HepG2 (cell line): ENCODE measurements around the gene KCNMB4. TPM values are rescaled to one million over a fixed set of nuclear protein-coding genes. Genes with fewer than 3 reads are reported as not detected.

Experiments
- ATAC-seq: fragments of 200-7000 bp; cut with Tn5 transposase; 3 replicates; pipeline ENCODE4 v1.9.1; 2020; ENCODE audit warnings: mild to moderate bottlenecking, moderate library complexity
- BruUV-seq: library from RNA; stranded (reverse); fragments of 400-500 nt; replicated peaks from 2 replicates; lab custom pipeline; 2021; lab: Mats Ljungman, UMichigan
- CTCF ChIA-PET: fragments of 300-600 bp; formaldehyde crosslinking; extraction: SDS; loops from one replicate; lab custom pipeline; 2021; ENCODE audit warnings: low total read pairs, inconsistent platforms, low intra/inter-chr PET ratio; lab: Yijun Ruan, JAX
- POLR2A ChIA-PET: fragments of 350-600 bp; sonication (Branson Sonifier 250); formaldehyde crosslinking; loops from one replicate; lab custom pipeline; 2020; ENCODE audit warnings: antibody characterized with exemption, inconsistent platforms; lab: Yijun Ruan, JAX
- DNase-seq: peaks from one replicate; pipeline ENCODE4 v3.0.0-alpha.2; 2015; ENCODE audit warnings: low spot score
- FAIRE-seq: peaks from 3 replicates; lab custom pipeline; 2011; peaks lifted over from hg19 to GRCh38; lab: Jason Lieb, UNC
- H2AFZ ChIP-seq: one replicate; pipeline ENCODE4 v1.6.1; 2011; ENCODE audit warnings: low read length, inconsistent platforms
- H3K27ac ChIP-seq: fragments of 300-600 bp; 3 replicates; pipeline ENCODE4 v1.8.0; 2011; ENCODE audit warnings: mixed run types, mild to moderate bottlenecking, mixed read lengths, low read length, inconsistent platforms; ENCODE audit not compliant: insufficient read depth; ENCODE audit errors: extremely low read length
- H3K27me3 ChIP-seq, 2 experiments: fragments of 200-600 bp in 1 of 2; 2 replicates in 1 of 2; 3 replicates in 1 of 2; pipeline versions ENCODE4 v1.6.0 to v1.8.0; 2011; ENCODE audit warnings: low read length in 2 of 2, mild to moderate bottlenecking in 2 of 2, moderate library complexity in 2 of 2, inconsistent platforms in 1 of 2; ENCODE audit not compliant: insufficient read depth in 2 of 2, control insufficient read depth in 1 of 2
- H3K36me3 ChIP-seq, 2 experiments: fragments of 200-600 bp in 1 of 2; replicated peaks in 1 of 2; 2 replicates in 1 of 2; 3 replicates in 1 of 2; pipeline versions ENCODE4 v1.5.1 to v1.8.0; 2011; ENCODE audit warnings: low read length in 2 of 2, inconsistent platforms in 1 of 2; ENCODE audit not compliant: insufficient read depth in 2 of 2, control insufficient read depth in 1 of 2
- H3K4me1 ChIP-seq: 2 replicates; pipeline ENCODE4 v1.5.1; 2012; ENCODE audit warnings: low read length, inconsistent platforms; ENCODE audit not compliant: insufficient read depth
- H3K4me2 ChIP-seq: 2 replicates; pipeline ENCODE4 v1.6.0; 2011; ENCODE audit warnings: low read depth, low read length, inconsistent platforms
- H3K4me3 ChIP-seq, 3 experiments: fragments of 200-600 bp in 1 of 3; sonication (generic), shearing (Covaris generic) in 1 of 3; replicated peaks in 1 of 3; 2 replicates each; pipeline ENCODE4 v1.5.1; 2011 to 2016; ENCODE audit warnings: low read length in 3 of 3, inconsistent platforms in 2 of 3, low read depth in 2 of 3, mild to moderate bottlenecking in 2 of 3, control low read depth in 1 of 3, mixed read lengths in 1 of 3; ENCODE audit not compliant: insufficient read depth in 1 of 3
- H3K79me2 ChIP-seq: one replicate; pipeline ENCODE4 v1.6.1; 2011; ENCODE audit warnings: low read length, inconsistent platforms; ENCODE audit not compliant: insufficient read depth
- H3K9ac ChIP-seq: 2 replicates; pipeline ENCODE4 v1.6.0; 2011; ENCODE audit warnings: mild to moderate bottlenecking, low read depth, low read length, inconsistent platforms; ENCODE audit not compliant: insufficient read depth
- H3K9me3 ChIP-seq: 2 replicates; pipeline ENCODE4 v1.5.1; 2012; ENCODE audit warnings: mild to moderate bottlenecking, low read length
- H4K20me1 ChIP-seq: 2 replicates; pipeline ENCODE4 v1.6.0; 2011; ENCODE audit warnings: inconsistent platforms, mild to moderate bottlenecking, low read length, moderate library complexity; ENCODE audit not compliant: insufficient read depth
- ATM ChIP-seq: fragments of 450-650 bp; IDR thresholded peaks from 2 replicates; pipeline ENCODE4 v1.7.1; 2017; ENCODE audit warnings: mild to moderate bottlenecking, borderline replicate concordance
- CAMTA2 ChIP-seq: sonication (generic); formaldehyde crosslinking; IDR thresholded peaks from 2 replicates; pipeline ENCODE4 v1.4.0; 2020; ENCODE audit warnings: mild to moderate bottlenecking, missing genetic modification reagents, borderline replicate concordance
- CREM ChIP-seq, 2 experiments: sonication (generic) in 1 of 2; formaldehyde crosslinking in 1 of 2; IDR thresholded peaks; 2 replicates each; pipeline versions ENCODE4 v1.4.0 to v1.6.1; 2016 to 2020; ENCODE audit warnings: antibody characterized with exemption in 1 of 2, mild to moderate bottlenecking in 1 of 2, missing genetic modification reagents in 1 of 2
- MED13 ChIP-seq: sonication (generic); formaldehyde crosslinking; IDR thresholded peaks from 2 replicates; pipeline ENCODE4 v1.5.0; 2020; ENCODE audit warnings: missing genetic modification reagents
- NFIC ChIP-seq: IDR thresholded peaks from 2 replicates; pipeline ENCODE4 v1.6.1; 2012; ENCODE audit warnings: mild to moderate bottlenecking, low read length, inconsistent platforms
- NR2F6 ChIP-seq, 2 experiments: IDR thresholded peaks; 2 replicates each; pipeline ENCODE4 v1.6.1; 2016; ENCODE audit warnings: antibody characterized with exemption in 1 of 2, mild to moderate bottlenecking in 1 of 2
- PHF8 ChIP-seq: sonication (generic); formaldehyde crosslinking; IDR thresholded peaks from 2 replicates; pipeline ENCODE4 v1.5.0; 2020; ENCODE audit warnings: missing genetic modification reagents
- RBFOX2 ChIP-seq: fragments of 200-400 bp; formaldehyde crosslinking; IDR thresholded peaks from 2 replicates; pipeline ENCODE4 v1.6.1; 2017; ENCODE audit warnings: low read depth, mild to moderate bottlenecking, low read length
- SP4 ChIP-seq: sonication (generic); formaldehyde crosslinking; IDR thresholded peaks from 2 replicates; pipeline ENCODE4 v1.8.1; 2023; ENCODE audit warnings: mild to moderate bottlenecking, missing genetic modification reagents
- TBL1XR1 ChIP-seq: fragments of 150-350 bp; IDR thresholded peaks from 2 replicates; pipeline ENCODE4 v1.6.1; 2014; ENCODE audit warnings: borderline replicate concordance, low read length; ENCODE audit not compliant: partially characterized antibody
- TEAD2 ChIP-seq: sonication (generic); formaldehyde crosslinking; IDR thresholded peaks from 2 replicates; pipeline ENCODE4 v1.9.0; 2021; ENCODE audit warnings: missing genetic modification reagents
- THRA ChIP-seq: sonication (generic); formaldehyde crosslinking; IDR thresholded peaks from 2 replicates; pipeline ENCODE4 v1.4.0; 2020; ENCODE audit warnings: missing genetic modification reagents, borderline replicate concordance
- ZFP36L1 ChIP-seq: sonication (generic); formaldehyde crosslinking; IDR thresholded peaks from 2 replicates; pipeline ENCODE4 v1.8.0; 2022; ENCODE audit warnings: mild to moderate bottlenecking, missing genetic modification reagents, moderate library complexity
- ZNF224 ChIP-seq: sonication (generic); formaldehyde crosslinking; IDR thresholded peaks from 2 replicates; pipeline ENCODE4 v1.5.0; 2020; ENCODE audit warnings: mild to moderate bottlenecking, missing genetic modification reagents
- ZNF33A ChIP-seq: sonication (generic); formaldehyde crosslinking; IDR thresholded peaks from 2 replicates; pipeline ENCODE4 v1.5.1; 2020; ENCODE audit warnings: missing genetic modification reagents, mild to moderate bottlenecking, moderate library complexity, borderline replicate concordance
- WGBS: methylation state at CpG from one replicate; pipeline ENCODE4 v1.1.6; 2017; ENCODE audit warnings: low lambda C conversion rate; 5-methylcytosine and 5-hydroxymethylcytosine counted together
- in situ Hi-C: cut with HindIII; loops from 2 replicates; pipeline ENCODE4 v1.10.0; 2017; ENCODE audit warnings: low pct_unique_long_range_greater_than_20kb; ENCODE audit not compliant: extremely low pct_ligation_motif_present
- intact Hi-C: fragments of 100-400 bp; cut with micrococcal nuclease; formaldehyde crosslinking; loops from one replicate; pipeline ENCODE4 v1.10.0; 2022; ENCODE audit not compliant: unreplicated experiment
- polyA plus RNA-seq, 8 experiments: library from polyadenylated mRNA; depleted of rRNA in 3 of 8; stranded (reverse) in 7 of 8; unstranded in 1 of 8; fragments of >200 nt; fragmentation: Illumina TruSeq in 4 of 8; extraction: Trizol in 4 of 8; gene quantifications; 2 replicates each; pipeline versions ENCODE4 v1.2.1 to v1.2.3, GENCODE V29; 2011 to 2016; ENCODE audit warnings: low read depth in 4 of 8, missing spikeins in 1 of 8, mixed read lengths in 1 of 8; ENCODE audit not compliant: insufficient read depth in 1 of 8
- total RNA-seq, 5 experiments: library from RNA; depleted of rRNA; stranded (reverse); fragments of >200 nt; fragmentation: Illumina TruSeq; extraction: Trizol; gene quantifications; 2 replicates each; pipeline ENCODE4 v1.2.3, GENCODE V29; 2016; ENCODE audit warnings: low read depth in 1 of 5
- TF ChIP-seq, protein P1 (sequence below): sonication (generic); formaldehyde crosslinking; IDR thresholded peaks from 2 replicates; pipeline ENCODE4 v1.8.1; 2022; ENCODE audit warnings: low read depth, mild to moderate bottlenecking, missing genetic modification reagents

KCNMB4 gene
- total and polyA plus RNA-seq, 2 of the 13 experiments (the other 11 are each of a cell fraction or from before 2014, with no cell fraction given) = 0.67 to 0.84 TPM

DNA sequence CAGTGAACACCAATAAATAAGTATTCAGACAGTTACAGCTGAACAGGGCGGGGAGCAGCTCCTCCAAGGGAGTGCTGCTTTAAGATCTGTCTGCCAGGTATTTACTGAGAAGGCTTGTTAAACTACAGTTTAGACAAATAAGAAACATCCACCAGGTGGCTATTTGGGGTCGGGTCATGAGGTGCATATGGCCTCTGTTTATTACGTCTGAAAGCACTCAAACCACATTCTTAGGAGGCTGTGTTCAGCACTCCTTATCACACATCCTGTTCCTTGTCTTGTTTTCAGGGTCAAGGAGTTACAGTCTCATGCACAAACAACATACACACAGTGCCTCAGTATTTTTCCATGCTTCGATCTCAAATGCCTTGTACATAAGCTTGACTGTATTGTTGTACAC is 78.8 kb downstream of the KCNMB4 start:
- H3K36me3 ChIP-seq = no peaks in the 10 kb centered on the region
- in situ Hi-C loops = no loop called here
- TF ChIP-seq SP4 (CRISPR knock-in tag) = no peak
- no peak for TF ChIP-seq THRA (CRISPR knock-in tag)
- TF ChIP-seq ATM = no peak
- TF ChIP-seq NR2F6 (IDR thresholded peaks at IDR 0.05) = no peak
- TF ChIP-seq NR2F6 (CRISPR knock-in tag; IDR thresholded peaks at IDR 0.05) = no peak
- TF ChIP-seq CREM (IDR thresholded peaks at IDR 0.05) = no peak
- TF ChIP-seq CREM (CRISPR knock-in tag; IDR thresholded peaks at IDR 0.05) = no peak
- TF ChIP-seq RBFOX2 = no peak
- no peaks in the 10 kb centered on the region; a peak in 1 of 5 replicates for H3K27me3 ChIP-seq
- ChIA-PET POLR2A (no interaction called here), CTCF (no interaction called here)
- H3K4me3 ChIP-seq = no peak overlapping the region
- no peak overlapping the region for H3K4me2 ChIP-seq
- no peak for DNase-seq
- no peak overlapping the region for H3K27ac ChIP-seq
- ATAC-seq = no peak
- H3K4me1 ChIP-seq = no peaks in the 10 kb centered on the region
- intact Hi-C loops = no loop called here
- FAIRE-seq = no peak
- no peaks in the 10 kb centered on the region for H4K20me1 ChIP-seq
- H3K9me3 ChIP-seq = peaks cover 4% of the 10 kb centered on the region; the same call in 1 of the 2 replicates
- WGBS = 4% methylated on average over 4 of the region's 4 CpGs
- H3K9ac ChIP-seq = no peak overlapping the region
- no TSS peak for BruUV-seq
- H3K79me2 ChIP-seq = no peaks in the 10 kb centered on the region
- no peak overlapping the region for H2AFZ ChIP-seq

DNA sequence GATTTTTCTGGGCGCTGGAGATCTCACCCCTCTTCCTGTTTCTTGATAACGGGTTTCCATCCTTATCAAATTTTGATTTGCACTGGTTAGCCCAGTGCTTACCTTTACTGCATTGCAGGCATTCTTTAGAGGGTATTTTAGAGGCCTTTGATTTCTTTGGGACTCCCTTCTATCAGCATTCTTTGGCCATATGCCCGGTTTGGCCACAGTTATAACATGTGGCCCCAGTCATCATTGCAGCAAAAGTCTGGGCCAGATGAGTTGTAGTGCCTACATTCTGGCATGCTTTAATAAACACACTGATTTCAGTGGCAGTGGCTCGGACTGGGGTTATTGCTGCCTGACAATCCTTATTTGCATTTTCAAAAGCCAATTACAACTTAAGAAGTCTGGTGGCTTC is 82.3 kb downstream of the KCNMB4 start:
- Histone ChIP-seq H2AFZ (no peak overlapping the region), H4K20me1 (no peaks in the 10 kb centered on the region), H3K27ac (no peak overlapping the region), H3K36me3 (no peaks in the 10 kb centered on the region), H3K4me2 (no peak overlapping the region), H3K9me3 (peaks cover 13% of the 10 kb centered on the region; the same call in 1 of the 2 replicates), H3K9ac (no peak overlapping the region), H3K27me3 (no peaks in the 10 kb centered on the region; a peak in 1 of 5 replicates), H3K4me3 (no peak overlapping the region), H3K79me2 (no peaks in the 10 kb centered on the region), H3K4me1 (no peaks in the 10 kb centered on the region)
- intact Hi-C loops = no loop called here
- ChIA-PET POLR2A (no interaction called here), CTCF (no interaction called here)
- no peak for ATAC-seq
- no TSS peak for BruUV-seq
- no peak for FAIRE-seq
- in situ Hi-C loops = no loop called here
- DNase-seq = no peak
- WGBS = 10% methylated on average over 4 of the region's 4 CpGs
- TF ChIP-seq MED13 = no peak
- no peak for TF ChIP-seq TBL1XR1
- no peak for TF ChIP-seq NFIC
- no peak for TF ChIP-seq ZNF224 (CRISPR knock-in tag)
- TF ChIP-seq ZFP36L1 (CRISPR knock-in tag) = no peak
- TF ChIP-seq TEAD2 = no peak
- no peak for TF ChIP-seq PHF8 (CRISPR knock-in tag)
- no peak for TF ChIP-seq CAMTA2 (CRISPR knock-in tag)
- TF ChIP-seq, protein P1, sequence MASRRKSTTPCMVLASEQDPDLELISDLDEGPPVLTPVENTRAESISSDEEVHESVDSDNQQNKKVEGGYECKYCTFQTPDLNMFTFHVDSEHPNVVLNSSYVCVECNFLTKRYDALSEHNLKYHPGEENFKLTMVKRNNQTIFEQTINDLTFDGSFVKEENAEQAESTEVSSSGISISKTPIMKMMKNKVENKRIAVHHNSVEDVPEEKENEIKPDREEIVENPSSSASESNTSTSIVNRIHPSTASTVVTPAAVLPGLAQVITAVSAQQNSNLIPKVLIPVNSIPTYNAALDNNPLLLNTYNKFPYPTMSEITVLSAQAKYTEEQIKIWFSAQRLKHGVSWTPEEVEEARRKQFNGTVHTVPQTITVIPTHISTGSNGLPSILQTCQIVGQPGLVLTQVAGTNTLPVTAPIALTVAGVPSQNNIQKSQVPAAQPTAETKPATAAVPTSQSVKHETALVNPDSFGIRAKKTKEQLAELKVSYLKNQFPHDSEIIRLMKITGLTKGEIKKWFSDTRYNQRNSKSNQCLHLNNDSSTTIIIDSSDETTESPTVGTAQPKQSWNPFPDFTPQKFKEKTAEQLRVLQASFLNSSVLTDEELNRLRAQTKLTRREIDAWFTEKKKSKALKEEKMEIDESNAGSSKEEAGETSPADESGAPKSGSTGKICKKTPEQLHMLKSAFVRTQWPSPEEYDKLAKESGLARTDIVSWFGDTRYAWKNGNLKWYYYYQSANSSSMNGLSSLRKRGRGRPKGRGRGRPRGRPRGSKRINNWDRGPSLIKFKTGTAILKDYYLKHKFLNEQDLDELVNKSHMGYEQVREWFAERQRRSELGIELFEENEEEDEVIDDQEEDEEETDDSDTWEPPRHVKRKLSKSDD (CRISPR knock-in tag) = no peak
- TF ChIP-seq ZNF33A (CRISPR knock-in tag) = no peak
